CD4-positive, alpha-beta T cell (primary cell): ENCODE data around the gene SUCO. TPM values are rescaled to one million over a fixed set of nuclear protein-coding genes. Genes with fewer than 3 reads are reported as not detected.

Source experiments
- ATAC-seq: fragments of 200-7000 bp; cut with Tn5 transposase; one replicate; pipeline ENCODE4 v1.10.0; 2022; ENCODE audit warnings: mild to moderate bottlenecking; ENCODE audit not compliant: poor library complexity
- CTCF ChIA-PET: fragments of 350-600 bp; sonication (Branson Sonifier 250); formaldehyde crosslinking; loops from one replicate; lab custom pipeline; 2021; ENCODE audit warnings: antibody characterized with exemption, inconsistent platforms; lab: Charles Lee
- POLR2A ChIA-PET: fragments of 350-600 bp; sonication (Branson Sonifier 250); formaldehyde crosslinking; loops from one replicate; lab custom pipeline; 2021; ENCODE audit warnings: antibody characterized with exemption, inconsistent platforms; lab: Charles Lee
- DNase-seq, 14 experiments: peaks; one replicate each; pipeline ENCODE4 v3.0.0-alpha.2; 2013 to 2020; ENCODE audit warnings: mixed read lengths in 2 of 14
- H3K27ac ChIP-seq, 2 donors: one replicate each; pipeline versions ENCODE4 v1.5.1 to v1.7.0; 2013; ENCODE audit warnings: low read length in 2 of 2, low read depth in 1 of 2, mild to moderate bottlenecking in 1 of 2
- H3K27me3 ChIP-seq, 2 experiments: 1 replicate in 1 of 2; 2 replicates in 1 of 2; pipeline versions ENCODE4 v1.6.1 to v1.7.0; 2013; ENCODE audit warnings: low read length in 2 of 2, control low read depth in 1 of 2, mild to moderate bottlenecking in 1 of 2, moderate library complexity in 1 of 2; ENCODE audit not compliant: insufficient read depth in 2 of 2, control insufficient read depth in 1 of 2
- H3K36me3 ChIP-seq: one replicate; pipeline ENCODE4 v1.6.1; 2013; ENCODE audit warnings: low read length, control low read depth; ENCODE audit not compliant: insufficient read depth
- H3K4me1 ChIP-seq: one replicate; pipeline ENCODE4 v1.6.1; 2013; ENCODE audit warnings: low read length, control low read depth; ENCODE audit not compliant: insufficient read depth
- H3K4me3 ChIP-seq: one replicate; pipeline ENCODE4 v1.5.1; 2013; ENCODE audit warnings: mild to moderate bottlenecking, low read length, moderate library complexity
- H3K9me3 ChIP-seq, 2 experiments: 1 replicate in 1 of 2; 2 replicates in 1 of 2; pipeline versions ENCODE4 v1.6.1 to v1.7.0; 2013; ENCODE audit warnings: low read length in 2 of 2, mild to moderate bottlenecking in 2 of 2, control low read depth in 1 of 2, moderate library complexity in 1 of 2; ENCODE audit not compliant: control insufficient read depth in 1 of 2, insufficient read depth in 1 of 2
- H3K27ac Mint-ChIP-seq: one replicate; pipeline ENCODE4 v1.8.0; 2020; ENCODE audit warnings: mixed read lengths
- H3K27me3 Mint-ChIP-seq: one replicate; pipeline ENCODE4 v1.8.0; 2021; ENCODE audit warnings: mixed read lengths
- H3K36me3 Mint-ChIP-seq: one replicate; pipeline ENCODE4 v1.8.0; 2021; ENCODE audit warnings: low read depth, mixed read lengths
- H3K4me1 Mint-ChIP-seq: one replicate; pipeline ENCODE4 v1.8.0; 2021; ENCODE audit warnings: low read depth, mixed read lengths
- H3K4me3 Mint-ChIP-seq: one replicate; pipeline ENCODE4 v1.8.0; 2020; ENCODE audit warnings: mild to moderate bottlenecking, mixed read lengths
- H3K9me3 Mint-ChIP-seq: one replicate; pipeline ENCODE4 v1.8.0; 2020; ENCODE audit warnings: mixed read lengths
- CTCF ChIP-seq: fragments of 200-600 bp; IDR thresholded peaks from one replicate; pipeline ENCODE4 v1.8.0; 2022; ENCODE audit warnings: antibody characterized with exemption, mild to moderate bottlenecking
- intact Hi-C, 2 experiments: fragments of 100-400 bp; cut with DNase I in 1 of 2; cut with micrococcal nuclease in 1 of 2; formaldehyde crosslinking; loops; one replicate each; pipeline versions ENCODE4 v1.15.1 to v1.9.0; 2023 to 2025; cut with DNase I, micrococcal nuclease
- total RNA-seq, 174 experiments: library from RNA in 2 of 174; stranded (reverse) in 2 of 174; gene quantifications; one replicate each; pipeline ENCODE4 v1.2.3 and lab custom pipeline; 2021 to 2026

The SUCO gene
- total RNA-seq, 2 experiments from 2014 or later = 93.1 to 104 TPM

GRCh38 chr1:172582889-172583288, 49.9 kb downstream of the SUCO start:
- intact Hi-C loops = no loop called here

GRCh38 chr1:172585348-172585747, 52.4 kb downstream of the SUCO start:
- no peak overlapping the region for H3K27ac Mint-ChIP-seq
- H3K9me3 ChIP-seq = no peaks in the 10 kb centered on the region
- intact Hi-C loops = no loop called here
- no peak overlapping the region for H3K27ac ChIP-seq
- no peak overlapping the region for H3K4me3 ChIP-seq
- H3K9me3 Mint-ChIP-seq = no peaks in the 10 kb centered on the region
- H3K4me3 Mint-ChIP-seq = no peak overlapping the region
- no peaks in the 10 kb centered on the region for H3K27me3 ChIP-seq
- TF ChIP-seq CTCF = no peak
- ChIA-PET CTCF (no interaction called here), POLR2A (no interaction called here)
- peaks cover 34% of the 10 kb centered on the region for H3K36me3 ChIP-seq
- no peaks in the 10 kb centered on the region for H3K27me3 Mint-ChIP-seq
- ATAC-seq (no peak), DNase-seq (no peak)
- H3K4me1 ChIP-seq = no peaks in the 10 kb centered on the region
- H3K4me1 Mint-ChIP-seq = peaks cover 16% of the 10 kb centered on the region
- peaks cover 87% of the 10 kb centered on the region for H3K36me3 Mint-ChIP-seq

More at GRCh38 chr1:172582889-172583288, 49.9 kb downstream of the SUCO start:
- POLR2A ChIA-PET = interaction anchor here (0.7 kb wide), 1 partner anchor 38 kb away, joined by 3 read pairs; no protein-coding TSS in a partner anchor
- ATAC-seq = no peak
- no peaks in the 10 kb centered on the region for H3K27me3 ChIP-seq
- H3K27ac Mint-ChIP-seq = no peak overlapping the region
- CTCF ChIA-PET = interaction anchor here (0.6 kb wide), 1 partner anchor 1385 kb away, joined by 3 read pairs; no protein-coding TSS in a partner anchor
- H3K4me1 Mint-ChIP-seq = peaks cover 21% of the 10 kb centered on the region
- H3K4me1 ChIP-seq = no peaks in the 10 kb centered on the region
- no peak overlapping the region for H3K4me3 ChIP-seq
- H3K4me3 Mint-ChIP-seq = no peak overlapping the region
- no peak for TF ChIP-seq CTCF
- no peaks in the 10 kb centered on the region for H3K27me3 Mint-ChIP-seq
- DNase-seq = peak in 1 of 14 experiments; percentile 5
- H3K9me3 Mint-ChIP-seq = no peaks in the 10 kb centered on the region
- peaks cover 87% of the 10 kb centered on the region for H3K36me3 Mint-ChIP-seq
- peaks cover 35% of the 10 kb centered on the region for H3K36me3 ChIP-seq
- H3K27ac ChIP-seq = no peak overlapping the region
- H3K9me3 ChIP-seq = no peaks in the 10 kb centered on the region

- Mint-ChIP-seq H3K27ac (no peak overlapping the region), H3K36me3 (peaks cover 87% of the 10 kb centered on the region), H3K9me3 (no peaks in the 10 kb centered on the region), H3K27me3 (no peaks in the 10 kb centered on the region), H3K4me3 (no peak overlapping the region), H3K4me1 (peaks cover 16% of the 10 kb centered on the region)
- intact Hi-C loops = no loop called here
- Histone ChIP-seq H3K4me3 (no peak overlapping the region), H3K27ac (no peak overlapping the region), H3K9me3 (no peaks in the 10 kb centered on the region), H3K4me1 (no peaks in the 10 kb centered on the region), H3K36me3 (peaks cover 39% of the 10 kb centered on the region), H3K27me3 (no peaks in the 10 kb centered on the region)
- ChIA-PET POLR2A (interaction anchor here (0.7 kb wide), 1 partner anchor 58 kb away, joined by 3 read pairs; no protein-coding TSS in a partner anchor), CTCF (no interaction called here)
- ATAC-seq (no peak), DNase-seq (no peak)
- no peak for TF ChIP-seq CTCF
Measured at GRCh38 chr1:172585861-172586260, 52.9 kb downstream of the SUCO start.
